OCI-LY1 (cell line): ENCODE measurements around the gene GPBAR1.
A peak's percentile ranks its signal among the peaks of the same experiment; 100 is the strongest.

ENCODE experiments used
- H2AFZ ChIP-seq: fragments of 200-600 bp; sonication (generic), shearing (Covaris generic); 2 replicates; pipeline ENCODE4 v1.6.0; 2014; ENCODE audit warnings: antibody characterized with exemption, mild to moderate bottlenecking, low read length
- H3F3A ChIP-seq: fragments of 200-600 bp; sonication (generic), shearing (Covaris generic); 2 replicates; pipeline ENCODE4 v1.6.0; 2014; ENCODE audit warnings: mild to moderate bottlenecking, antibody characterized with exemption, low read length, moderate library complexity; ENCODE audit not compliant: insufficient read depth
- H3K27ac ChIP-seq: fragments of 200-600 bp; sonication (generic); 2 replicates; pipeline ENCODE4 v1.5.1; 2014; ENCODE audit warnings: low read length, mixed run types, mild to moderate bottlenecking, low read depth; ENCODE audit not compliant: poor library complexity, severe bottlenecking
- H3K27me3 ChIP-seq: fragments of 200-600 bp; sonication (generic); 2 replicates; pipeline ENCODE4 v1.6.0; 2014; ENCODE audit warnings: antibody characterized with exemption, mild to moderate bottlenecking, low read length, moderate library complexity; ENCODE audit not compliant: insufficient read depth
- H3K36me3 ChIP-seq: fragments of 200-600 bp; sonication (generic); 2 replicates; pipeline ENCODE4 v1.6.1; 2014; ENCODE audit warnings: mild to moderate bottlenecking, antibody characterized with exemption, low read length, moderate library complexity, mixed read lengths; ENCODE audit not compliant: insufficient read depth
- H3K4me1 ChIP-seq: fragments of 200-600 bp; sonication (generic); 2 replicates; pipeline ENCODE4 v1.5.1; 2014; ENCODE audit warnings: mild to moderate bottlenecking, low read length, moderate library complexity; ENCODE audit not compliant: insufficient read depth, severe bottlenecking
- H3K4me2 ChIP-seq: fragments of 200-600 bp; sonication (generic), shearing (Covaris generic); 2 replicates; pipeline ENCODE4 v1.6.1; 2014; ENCODE audit warnings: low read length
- H3K4me3 ChIP-seq: fragments of 200-600 bp; sonication (generic); 2 replicates; pipeline ENCODE4 v1.5.1; 2014; ENCODE audit warnings: low read length, low read depth, mild to moderate bottlenecking, mixed read lengths; ENCODE audit not compliant: poor library complexity, severe bottlenecking
- H3K79me2 ChIP-seq: fragments of 200-600 bp; shearing (Covaris generic); 2 replicates; pipeline ENCODE4 v1.6.1; 2016; ENCODE audit warnings: mixed run types, low read length, mixed read lengths; ENCODE audit not compliant: insufficient read depth
- H3K9ac ChIP-seq: fragments of 200-600 bp; sonication (generic), shearing (Covaris generic); 2 replicates; pipeline ENCODE4 v1.6.1; 2014; ENCODE audit warnings: mild to moderate bottlenecking, low read length, mixed read lengths
- H3K9me2 ChIP-seq: fragments of 200-600 bp; sonication (generic), shearing (Covaris generic); 2 replicates; pipeline ENCODE4 v1.6.1; 2014; ENCODE audit warnings: low read depth, mild to moderate bottlenecking, low read length, mixed read lengths
- H3K9me3 ChIP-seq: fragments of 200-600 bp; shearing (Covaris generic); 2 replicates; pipeline ENCODE4 v1.6.1; 2014; ENCODE audit warnings: low read length, mixed read lengths
- H4K20me1 ChIP-seq: fragments of 200-600 bp; sonication (generic), shearing (Covaris generic); 2 replicates; pipeline ENCODE4 v1.6.0; 2016; ENCODE audit warnings: mild to moderate bottlenecking, low read length; ENCODE audit not compliant: insufficient read depth
- EZH2 ChIP-seq: fragments of 200-600 bp; sonication (generic), shearing (Covaris generic); IDR thresholded peaks from 2 replicates; pipeline ENCODE4 v1.8.0; 2017; ENCODE audit warnings: borderline replicate concordance, mixed run types, mild to moderate bottlenecking, antibody characterized with exemption, low read length, moderate library complexity, mixed read lengths
- TF ChIP-seq, protein P1 (sequence below): fragments of 200-600 bp; sonication (generic), shearing (Covaris generic); IDR thresholded peaks from 2 replicates; pipeline ENCODE4 v1.5.1; 2017; ENCODE audit warnings: mild to moderate bottlenecking, antibody characterized with exemption, low read length, moderate library complexity, mixed read lengths

Gene GPBAR1

GRCh38 chr2:218285604-218286003, 24.8 kb downstream of the GPBAR1 start:
- H3K9ac ChIP-seq = peak overlapping the region; percentile 22; the same call in 1 of the 2 replicates
- H3K79me2 ChIP-seq = no peaks in the 10 kb centered on the region
- no peak overlapping the region for H3K27ac ChIP-seq
- peak overlapping the region; percentile 56; the same call in 1 of the 2 replicates for H3K4me2 ChIP-seq
- H3K4me1 ChIP-seq = peaks cover 26% of the 10 kb centered on the region
- no peaks in the 10 kb centered on the region for H3F3A ChIP-seq
- no peaks in the 10 kb centered on the region for H3K9me2 ChIP-seq
- no peaks in the 10 kb centered on the region for H3K36me3 ChIP-seq
- no peak overlapping the region for H3K4me3 ChIP-seq
- H3K9me3 ChIP-seq = no peaks in the 10 kb centered on the region
- TF ChIP-seq EZH2 = no peak
- TF ChIP-seq, protein P1, sequence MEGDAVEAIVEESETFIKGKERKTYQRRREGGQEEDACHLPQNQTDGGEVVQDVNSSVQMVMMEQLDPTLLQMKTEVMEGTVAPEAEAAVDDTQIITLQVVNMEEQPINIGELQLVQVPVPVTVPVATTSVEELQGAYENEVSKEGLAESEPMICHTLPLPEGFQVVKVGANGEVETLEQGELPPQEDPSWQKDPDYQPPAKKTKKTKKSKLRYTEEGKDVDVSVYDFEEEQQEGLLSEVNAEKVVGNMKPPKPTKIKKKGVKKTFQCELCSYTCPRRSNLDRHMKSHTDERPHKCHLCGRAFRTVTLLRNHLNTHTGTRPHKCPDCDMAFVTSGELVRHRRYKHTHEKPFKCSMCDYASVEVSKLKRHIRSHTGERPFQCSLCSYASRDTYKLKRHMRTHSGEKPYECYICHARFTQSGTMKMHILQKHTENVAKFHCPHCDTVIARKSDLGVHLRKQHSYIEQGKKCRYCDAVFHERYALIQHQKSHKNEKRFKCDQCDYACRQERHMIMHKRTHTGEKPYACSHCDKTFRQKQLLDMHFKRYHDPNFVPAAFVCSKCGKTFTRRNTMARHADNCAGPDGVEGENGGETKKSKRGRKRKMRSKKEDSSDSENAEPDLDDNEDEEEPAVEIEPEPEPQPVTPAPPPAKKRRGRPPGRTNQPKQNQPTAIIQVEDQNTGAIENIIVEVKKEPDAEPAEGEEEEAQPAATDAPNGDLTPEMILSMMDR = no peak
- H3K27me3 ChIP-seq = no peaks in the 10 kb centered on the region
- H2AFZ ChIP-seq = no peak overlapping the region
- H4K20me1 ChIP-seq = no peaks in the 10 kb centered on the region

DNA sequence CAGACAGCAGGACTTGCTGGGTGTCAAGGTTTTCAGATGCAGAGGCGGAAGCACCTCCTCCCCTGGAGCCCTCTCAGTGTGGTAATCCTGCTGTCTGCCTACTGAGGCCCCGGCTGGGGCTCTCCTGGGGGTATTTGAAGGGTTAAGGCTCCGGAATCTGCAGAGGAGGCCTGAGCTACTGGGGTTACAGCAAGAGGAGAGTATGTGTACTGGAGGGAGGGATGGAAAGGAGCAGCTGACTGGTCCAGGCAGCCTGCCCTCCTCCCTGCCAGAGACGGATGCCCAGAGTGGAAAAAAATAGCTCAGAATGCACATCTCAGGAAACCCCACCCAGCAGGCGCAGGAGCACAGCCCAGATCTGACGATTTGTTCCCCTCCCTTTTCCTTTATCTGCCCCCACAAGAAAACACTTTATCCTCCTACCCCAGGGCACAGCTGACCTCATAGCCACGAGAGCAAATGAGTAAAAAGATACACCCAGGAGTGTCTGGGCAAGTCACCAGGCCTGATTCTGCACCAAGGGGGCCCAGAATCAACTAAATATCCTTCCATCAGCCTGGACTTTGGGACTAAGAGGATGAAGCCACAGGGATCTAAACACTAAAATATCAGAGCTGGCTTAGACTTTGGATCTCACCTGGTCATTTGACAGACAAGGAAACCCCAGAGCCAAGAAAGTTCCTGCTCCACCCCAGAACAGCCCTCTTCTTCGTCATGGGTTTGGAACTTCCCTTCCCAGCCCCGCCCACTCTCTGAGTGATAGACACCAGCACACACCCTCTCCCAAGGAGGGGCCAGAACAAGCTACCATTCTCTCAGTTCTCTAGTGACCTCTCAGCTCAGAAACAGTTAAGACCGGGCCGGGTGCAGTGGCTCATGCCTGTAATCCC, 26.0 kb downstream of the GPBAR1 start:
- peak overlapping the region; percentile 54 for H3K27ac ChIP-seq
- H3K79me2 ChIP-seq = no peaks in the 10 kb centered on the region
- H3K4me3 ChIP-seq = peak overlapping the region; percentile 38
- peak overlapping the region; percentile 56 for H3K4me2 ChIP-seq
- TF ChIP-seq, protein P1 = no peak
- TF ChIP-seq EZH2 = no peak
- H3K4me1 ChIP-seq = peaks cover 38% of the 10 kb centered on the region
- no peaks in the 10 kb centered on the region for H3F3A ChIP-seq
- no peaks in the 10 kb centered on the region for H3K27me3 ChIP-seq
- H4K20me1 ChIP-seq = no peaks in the 10 kb centered on the region
- no peaks in the 10 kb centered on the region for H3K9me2 ChIP-seq
- no peaks in the 10 kb centered on the region for H3K9me3 ChIP-seq
- peak overlapping the region; percentile 22; the same call in 1 of the 2 replicates for H3K9ac ChIP-seq
- no peak overlapping the region for H2AFZ ChIP-seq
- no peaks in the 10 kb centered on the region for H3K36me3 ChIP-seq

- H3K9me2 ChIP-seq = no peaks in the 10 kb centered on the region
- H3K9ac ChIP-seq = no peak overlapping the region
- no peak for TF ChIP-seq EZH2
- TF ChIP-seq, protein P1 = no peak
- no peaks in the 10 kb centered on the region for H3K27me3 ChIP-seq
- H3K9me3 ChIP-seq = no peaks in the 10 kb centered on the region
- no peaks in the 10 kb centered on the region for H3K79me2 ChIP-seq
- H3K4me2 ChIP-seq = no peak overlapping the region
- no peak overlapping the region for H2AFZ ChIP-seq
- H3F3A ChIP-seq = no peaks in the 10 kb centered on the region
- H3K4me1 ChIP-seq = peaks cover 43% of the 10 kb centered on the region
- no peaks in the 10 kb centered on the region for H4K20me1 ChIP-seq
- no peaks in the 10 kb centered on the region for H3K36me3 ChIP-seq
- no peak overlapping the region for H3K27ac ChIP-seq
- no peak overlapping the region for H3K4me3 ChIP-seq
These were observed 29.0 kb downstream of the GPBAR1 start for GRCh38 chr2:218289639-218290315.
